Fibroblast of pulmonary artery (primary cell): Measurements from ENCODE around the gene OPA3.

Source experiments
- DNase-seq: peaks from one replicate; pipeline ENCODE4 v3.0.0-alpha.2; 2010; ENCODE audit warnings: low read depth
- H3K4me3 ChIP-seq: replicated peaks from 2 replicates; pipeline ENCODE4 v1.5.1; 2011; ENCODE audit warnings: low read depth, mild to moderate bottlenecking, control low read depth, low read length, moderate library complexity
- TF ChIP-seq, protein P1 (sequence below): IDR thresholded peaks from 2 replicates; pipeline ENCODE4 v1.5.1; 2011; ENCODE audit warnings: mild to moderate bottlenecking, control low read depth, low read length, inconsistent platforms; ENCODE audit errors: missing control alignments

Gene OPA3

DNA sequence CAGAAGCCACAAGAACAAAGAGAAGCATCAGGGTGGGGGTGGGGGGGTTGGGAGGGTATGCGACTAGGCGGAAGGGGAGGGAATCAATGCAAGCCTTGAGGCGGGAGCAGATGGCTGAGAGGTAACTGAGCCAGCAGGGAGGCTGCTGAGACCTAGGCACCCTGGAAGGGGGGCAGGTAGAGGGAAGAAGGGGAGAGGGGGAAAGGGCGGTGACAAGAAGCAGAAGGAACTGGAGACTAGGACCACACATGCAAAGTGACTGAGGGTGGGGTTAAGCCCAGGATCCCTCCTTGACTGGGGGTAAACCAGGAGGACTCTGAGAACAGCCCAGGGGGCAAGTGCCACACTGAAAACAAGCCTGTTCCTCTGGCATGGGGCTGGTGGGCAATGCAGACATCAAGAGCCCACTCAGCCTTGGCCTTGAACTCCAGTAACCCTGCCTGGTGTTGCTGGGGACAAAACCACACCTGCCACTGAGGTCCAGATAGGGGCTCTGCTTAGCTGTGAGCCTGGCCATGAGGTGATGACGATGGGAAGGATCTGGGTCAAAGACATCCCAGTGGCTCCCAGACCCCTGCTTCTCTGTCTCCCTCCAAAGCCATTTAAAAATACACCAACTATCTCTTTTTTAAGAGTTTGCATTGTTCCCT is 20.3 kb downstream of the OPA3 start:
- no peak for DNase-seq

DNA sequence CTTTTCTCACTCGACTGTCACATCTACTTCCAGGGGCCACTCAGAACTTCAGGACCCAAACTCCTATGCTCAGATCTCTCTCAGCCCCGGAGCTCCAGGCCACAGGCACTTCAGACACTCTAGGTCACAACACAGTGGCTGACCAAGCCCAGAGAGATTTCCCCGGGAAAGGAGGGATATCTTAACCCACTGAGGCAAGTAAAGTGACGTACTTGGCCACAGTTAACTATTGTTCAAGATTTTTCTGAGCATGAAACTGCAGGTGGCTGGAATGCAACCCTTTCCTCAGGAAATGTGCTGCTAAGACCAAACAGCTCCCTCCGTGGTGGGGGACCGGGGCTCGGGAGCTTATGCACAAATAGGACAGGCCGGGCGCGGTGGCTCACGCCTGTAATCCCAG is 23.9 kb downstream of the OPA3 start:
- no peak overlapping the region for H3K4me3 ChIP-seq
- no peak for DNase-seq
- TF ChIP-seq, protein P1, sequence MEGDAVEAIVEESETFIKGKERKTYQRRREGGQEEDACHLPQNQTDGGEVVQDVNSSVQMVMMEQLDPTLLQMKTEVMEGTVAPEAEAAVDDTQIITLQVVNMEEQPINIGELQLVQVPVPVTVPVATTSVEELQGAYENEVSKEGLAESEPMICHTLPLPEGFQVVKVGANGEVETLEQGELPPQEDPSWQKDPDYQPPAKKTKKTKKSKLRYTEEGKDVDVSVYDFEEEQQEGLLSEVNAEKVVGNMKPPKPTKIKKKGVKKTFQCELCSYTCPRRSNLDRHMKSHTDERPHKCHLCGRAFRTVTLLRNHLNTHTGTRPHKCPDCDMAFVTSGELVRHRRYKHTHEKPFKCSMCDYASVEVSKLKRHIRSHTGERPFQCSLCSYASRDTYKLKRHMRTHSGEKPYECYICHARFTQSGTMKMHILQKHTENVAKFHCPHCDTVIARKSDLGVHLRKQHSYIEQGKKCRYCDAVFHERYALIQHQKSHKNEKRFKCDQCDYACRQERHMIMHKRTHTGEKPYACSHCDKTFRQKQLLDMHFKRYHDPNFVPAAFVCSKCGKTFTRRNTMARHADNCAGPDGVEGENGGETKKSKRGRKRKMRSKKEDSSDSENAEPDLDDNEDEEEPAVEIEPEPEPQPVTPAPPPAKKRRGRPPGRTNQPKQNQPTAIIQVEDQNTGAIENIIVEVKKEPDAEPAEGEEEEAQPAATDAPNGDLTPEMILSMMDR = no peak

More for the DNA sequence above, 20.3 kb downstream of the OPA3 start:
- no peak overlapping the region for H3K4me3 ChIP-seq
- TF ChIP-seq, protein P1 = no peak

DNA sequence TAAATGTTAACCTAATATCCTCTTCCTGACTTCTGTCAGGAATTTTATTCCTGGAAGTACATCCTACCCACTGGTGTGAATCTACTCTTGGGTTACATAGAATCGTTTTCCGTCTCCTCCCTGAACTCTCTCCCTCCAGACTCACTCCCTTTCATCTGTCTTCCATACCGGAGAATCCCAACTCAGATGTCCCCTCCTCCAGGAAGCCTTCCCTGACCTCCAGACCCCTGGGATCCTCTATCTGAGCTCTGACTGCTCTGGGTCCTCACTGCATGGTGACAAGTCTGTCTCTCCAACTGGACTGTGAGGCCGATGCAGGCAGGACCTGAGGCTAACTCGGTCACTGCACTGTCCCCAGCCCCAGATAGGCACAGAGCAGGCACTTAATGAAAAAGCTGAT is 24.6 kb downstream of the OPA3 start:
- TF ChIP-seq, protein P1 = no peak
- H3K4me3 ChIP-seq = no peak overlapping the region
- DNase-seq = no peak

DNA sequence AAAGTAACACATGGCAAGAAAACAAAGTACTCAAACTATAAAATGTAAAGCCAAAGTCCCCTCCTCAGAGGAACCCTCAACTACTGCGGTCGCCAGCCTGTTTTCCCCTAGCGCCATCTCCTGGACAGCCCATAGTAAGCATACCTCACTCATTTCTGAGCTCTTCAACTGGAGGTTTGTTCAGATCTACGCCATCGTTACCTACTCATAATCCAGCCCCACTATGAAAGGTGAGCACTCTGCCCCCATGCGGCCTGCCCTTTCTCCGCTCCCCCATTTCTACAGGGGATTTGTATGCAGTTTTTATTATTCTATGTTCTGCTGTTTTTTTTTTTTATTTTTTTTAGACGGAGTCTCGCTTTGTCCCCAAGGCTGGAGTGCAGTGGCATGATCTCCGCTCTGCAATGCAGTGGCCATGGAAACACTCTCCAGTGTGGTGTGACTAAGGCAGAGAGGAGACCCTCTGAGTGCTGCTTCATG is 26.2 kb downstream of the OPA3 start:
- no peak overlapping the region for H3K4me3 ChIP-seq
- TF ChIP-seq, protein P1 = peak; percentile 80
- peak; percentile 58 for DNase-seq

DNA sequence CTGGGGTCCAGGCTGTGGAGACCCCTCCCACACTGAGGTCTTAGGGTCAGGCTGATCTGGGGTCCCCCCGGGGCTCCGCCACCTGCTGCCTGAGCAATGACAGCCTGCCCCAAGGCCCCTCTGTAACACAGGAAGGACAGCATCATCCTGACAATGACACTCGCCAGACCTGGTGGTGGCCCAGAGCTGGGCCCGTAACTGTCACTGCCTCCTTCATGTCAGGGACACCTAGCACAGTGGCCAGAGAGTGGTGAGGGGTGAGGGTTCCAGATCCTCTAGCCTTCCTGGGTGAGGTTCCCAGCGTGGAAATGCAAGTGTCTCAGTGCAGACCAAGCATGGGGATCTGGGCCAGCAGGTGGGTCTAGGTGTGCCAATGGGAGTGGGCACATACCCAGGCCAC is 27.8 kb downstream of the OPA3 start:
- no peak overlapping the region for H3K4me3 ChIP-seq
- DNase-seq = no peak
- TF ChIP-seq, protein P1 = no peak

DNA sequence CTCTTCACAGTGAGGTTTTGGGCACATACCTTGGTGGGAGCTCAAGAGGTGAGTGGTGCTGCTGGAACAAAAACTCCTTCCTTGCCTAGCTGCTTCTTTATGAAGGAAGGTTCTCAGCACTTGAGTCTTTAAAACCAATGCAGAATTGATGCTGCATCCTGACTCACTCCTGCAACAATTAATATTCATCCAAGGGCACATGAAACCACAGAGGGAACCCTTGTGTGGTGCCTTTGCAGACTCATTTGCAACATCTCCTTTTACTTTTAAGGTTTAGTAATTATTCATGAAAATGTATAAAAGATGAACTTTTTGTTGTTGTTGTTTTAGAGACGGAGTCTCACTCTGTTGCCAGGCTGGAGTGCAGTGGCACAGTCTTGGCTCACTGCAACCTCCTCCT is 30.1 kb downstream of the OPA3 start:
- no peak for DNase-seq
- TF ChIP-seq, protein P1 = no peak
- no peak overlapping the region for H3K4me3 ChIP-seq

DNA sequence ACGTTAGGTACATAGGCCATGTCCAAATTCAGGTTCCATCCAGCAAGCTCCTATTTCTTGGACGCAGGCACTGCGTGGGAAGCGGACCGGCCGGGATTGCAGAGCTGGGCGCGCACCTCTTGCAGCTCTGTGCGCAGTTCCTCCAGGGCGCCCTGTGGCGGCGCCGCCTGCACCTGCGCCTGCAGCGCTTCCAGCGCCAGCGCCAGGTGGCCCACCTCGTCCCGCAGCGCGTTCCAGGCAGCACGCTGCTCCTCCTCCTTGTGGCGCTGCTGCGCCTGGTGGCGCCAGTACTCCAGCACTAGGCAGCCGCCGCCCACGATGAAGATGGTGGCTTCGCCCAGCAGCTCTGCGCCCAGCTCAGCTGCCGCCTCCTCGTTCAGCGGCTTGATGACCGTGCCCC is 31.1 kb downstream of the OPA3 start:
- TF ChIP-seq, protein P1 = no peak
- no peak overlapping the region for H3K4me3 ChIP-seq
- no peak for DNase-seq
